Hindlimb muscle (tissue), 1 donor: ENCODE data around the gene RPLP1. TPM values are rescaled to one million over a fixed set of nuclear protein-coding genes. Genes with fewer than 3 reads are reported as not detected.

Source experiments
- DNase-seq: peaks from one replicate; pipeline ENCODE4 v3.0.0-alpha.2; 2013
- polyA plus RNA-seq: library from polyadenylated mRNA; unstranded; fragments of 120-200 nt; gene quantifications from one replicate; pipeline ENCODE4 v1.2.1, GENCODE V29; 2013; ENCODE audit not compliant: insufficient read length

RPLP1 gene
- polyA plus RNA-seq, 1 donor = 3,608 TPM

DNA sequence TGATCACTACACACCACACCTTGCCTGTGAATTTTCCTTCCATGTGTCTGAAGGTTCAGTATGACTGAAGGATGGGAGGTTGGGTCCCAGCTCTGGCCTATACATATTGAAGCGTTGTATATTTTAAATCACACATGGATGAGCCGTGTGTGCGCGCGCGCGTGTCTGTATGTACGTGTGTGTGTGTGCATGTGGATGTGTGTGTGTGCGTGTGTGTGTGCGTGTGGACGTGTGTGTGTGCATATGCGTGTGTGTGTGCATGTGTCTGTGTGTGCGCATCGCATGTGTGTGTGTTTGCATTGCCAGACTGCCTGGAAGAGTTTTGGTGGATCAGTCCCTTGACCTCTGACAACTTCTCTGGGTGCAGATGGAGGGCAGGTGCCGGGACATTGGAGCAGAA lies 45.7 kb downstream of the RPLP1 start:
- DNase-seq = no peak

- DNase-seq = no peak
Measured at GRCh38 chr15:69498987-69499386, 46.4 kb downstream of the RPLP1 start.

GRCh38 chr15:69499521-69500211 lies 47.0 kb downstream of the RPLP1 start:
- no peak for DNase-seq

- no peak for DNase-seq
Measured at GRCh38 chr15:69500339-69500738, 47.7 kb downstream of the RPLP1 start.

- no peak for DNase-seq
Measured at GRCh38 chr15:69501456-69501855, 48.8 kb downstream of the RPLP1 start.

GRCh38 chr15:69502470-69503045 lies 49.9 kb downstream of the RPLP1 start:
- no peak for DNase-seq

DNA sequence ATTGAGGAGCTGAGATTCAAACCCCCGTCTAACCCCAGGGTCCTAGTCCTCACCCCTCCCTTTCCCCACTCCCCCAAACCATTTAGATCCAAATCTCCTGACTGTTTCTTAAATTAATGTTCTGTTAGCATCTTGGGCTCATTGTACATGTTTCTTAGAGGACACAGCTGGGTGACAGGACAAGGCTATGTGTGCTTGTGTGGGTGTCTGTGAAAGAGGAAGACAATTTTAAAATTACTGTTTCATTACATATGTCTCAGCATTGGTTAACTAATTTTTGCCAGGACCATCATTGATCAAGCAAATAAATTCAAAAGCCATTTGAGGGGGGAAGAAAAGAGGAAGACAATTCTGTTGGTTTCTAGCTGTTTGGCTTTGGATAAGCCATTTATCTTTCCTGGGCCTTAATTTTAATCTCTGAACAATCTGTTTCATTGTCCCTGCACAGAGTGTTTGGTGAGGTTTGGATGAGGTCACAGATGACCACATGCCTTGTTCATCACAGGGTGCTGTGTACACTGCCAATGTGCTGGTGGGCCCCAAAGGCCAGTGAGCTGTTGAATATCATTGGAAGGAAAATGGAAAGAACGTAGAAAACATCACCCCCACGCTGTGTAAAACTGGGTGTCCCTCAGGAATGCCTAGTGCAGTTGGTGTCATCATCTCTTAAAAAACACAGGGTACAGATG lies 51.9 kb downstream of the RPLP1 start:
- no peak for DNase-seq

Other genes starting within 250 kb of the RPLP1 start
- 0.72 TPM for gene PAQR5, start 153.9 kb upstream of the RPLP1 start, polyA plus RNA-seq
- 14.3 TPM for gene KIF23, start 38.5 kb upstream of the RPLP1 start, polyA plus RNA-seq